Esophagus squamous epithelium (tissue), 5 donors: ENCODE results near the gene PRSS36. TPM values are rescaled to one million over a fixed set of nuclear protein-coding genes. Genes with fewer than 3 reads are reported as not detected.
"Not testable (repeated sequence)": the region's sequence is repeated elsewhere in the genome, so short reads cannot be mapped to it uniquely, and the experiment has no call there.

Experiments
- DNase-seq: peaks from one replicate; lab custom pipeline; 2025; lab: John Stamatoyannopoulos, UW
- H3K27ac ChIP-seq, 4 donors: fragments of 200-600 bp; sonication (generic); one replicate each; pipeline ENCODE4 v1.5.1; 2016 to 2019; ENCODE audit warnings: mild to moderate bottlenecking in 1 of 4
- H3K27me3 ChIP-seq, 4 donors: fragments of 200-600 bp; sonication (generic); 1 replicate in 3 of 4; 2 replicates in 1 of 4; pipeline versions ENCODE4 v1.5.1 to v1.6.0; 2017 to 2021; ENCODE audit warnings: antibody characterized with exemption in 1 of 4
- H3K36me3 ChIP-seq, 3 donors: fragments of 200-600 bp; sonication (generic); one replicate each; pipeline ENCODE4 v1.5.1; 2016 to 2019
- H3K4me1 ChIP-seq, 3 donors: fragments of 200-600 bp; sonication (generic); one replicate each; pipeline ENCODE4 v1.5.1; 2017 to 2019
- H3K4me3 ChIP-seq, 4 donors: fragments of 200-600 bp; sonication (generic); 1 replicate in 3 of 4; 2 replicates in 1 of 4; pipeline ENCODE4 v1.5.1; 2016 to 2019; ENCODE audit warnings: mild to moderate bottlenecking in 2 of 4, moderate library complexity in 1 of 4
- H3K9me3 ChIP-seq, 3 donors: fragments of 200-600 bp; sonication (generic); one replicate each; pipeline ENCODE4 v1.5.1; 2016 to 2019
- POLR2A ChIP-seq, 4 donors: fragments of 450-650 bp; IDR thresholded peaks; one replicate each; pipeline ENCODE4 v1.6.1; 2017; ENCODE audit warnings: antibody characterized with exemption in 4 of 4, mild to moderate bottlenecking in 4 of 4, moderate library complexity in 3 of 4
- WGBS, 2 donors: methylation state at CpG; one replicate each; pipeline ENCODE4 v1.1.5; 2018; 5-methylcytosine and 5-hydroxymethylcytosine counted together
- intact Hi-C: fragments of 100-400 bp; cut with DNase I; formaldehyde crosslinking; loops from one replicate; pipeline ENCODE4 v1.15.0; 2022
- total RNA-seq, 4 donors: library from RNA; depleted of rRNA; stranded (reverse); fragments of >200 nt; gene quantifications; one replicate each; pipeline ENCODE4 v1.1.0, GENCODE V29; 2016
- TF ChIP-seq, protein P1 (sequence below), 6 experiments: fragments of 450-650 bp in 4 of 6; fragments of 200-600 bp in 2 of 6; sonication (generic) in 2 of 6; IDR thresholded peaks; one replicate each; pipeline ENCODE4 v1.5.1; 2016 to 2019; ENCODE audit warnings: antibody characterized with exemption in 6 of 6, mild to moderate bottlenecking in 4 of 6, moderate library complexity in 4 of 6
- donor health status: DM: yes; HTN: yes; CAD: no.

Gene PRSS36
- total RNA-seq, 4 donors from 2014 or later: 0.38 to 4.2 (median 1.9) TPM

- no peak overlapping the region for H3K4me3 ChIP-seq
- no peaks in the 10 kb centered on the region for H3K9me3 ChIP-seq
- H3K27me3 ChIP-seq: no peaks in the 10 kb centered on the region
- TF ChIP-seq POLR2A (IDR thresholded peaks at IDR 0.05): no peak
- TF ChIP-seq, protein P1, sequence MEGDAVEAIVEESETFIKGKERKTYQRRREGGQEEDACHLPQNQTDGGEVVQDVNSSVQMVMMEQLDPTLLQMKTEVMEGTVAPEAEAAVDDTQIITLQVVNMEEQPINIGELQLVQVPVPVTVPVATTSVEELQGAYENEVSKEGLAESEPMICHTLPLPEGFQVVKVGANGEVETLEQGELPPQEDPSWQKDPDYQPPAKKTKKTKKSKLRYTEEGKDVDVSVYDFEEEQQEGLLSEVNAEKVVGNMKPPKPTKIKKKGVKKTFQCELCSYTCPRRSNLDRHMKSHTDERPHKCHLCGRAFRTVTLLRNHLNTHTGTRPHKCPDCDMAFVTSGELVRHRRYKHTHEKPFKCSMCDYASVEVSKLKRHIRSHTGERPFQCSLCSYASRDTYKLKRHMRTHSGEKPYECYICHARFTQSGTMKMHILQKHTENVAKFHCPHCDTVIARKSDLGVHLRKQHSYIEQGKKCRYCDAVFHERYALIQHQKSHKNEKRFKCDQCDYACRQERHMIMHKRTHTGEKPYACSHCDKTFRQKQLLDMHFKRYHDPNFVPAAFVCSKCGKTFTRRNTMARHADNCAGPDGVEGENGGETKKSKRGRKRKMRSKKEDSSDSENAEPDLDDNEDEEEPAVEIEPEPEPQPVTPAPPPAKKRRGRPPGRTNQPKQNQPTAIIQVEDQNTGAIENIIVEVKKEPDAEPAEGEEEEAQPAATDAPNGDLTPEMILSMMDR (IDR thresholded peaks at IDR 0.05): no peak
- peaks cover 13 to 27% (median 15%) of the 10 kb centered on the region in 3 donors for H3K36me3 ChIP-seq
- intact Hi-C loops: no loop called here
- peaks cover 13 to 51% (median 18%) of the 10 kb centered on the region in 3 donors for H3K4me1 ChIP-seq
- no peak for DNase-seq
- H3K27ac ChIP-seq: no peak overlapping the region
- WGBS, 2 donors: 87 to 90% methylated on average over 22 to 27 of the region's 28 CpGs
Measured at GRCh38 chr16:31106509-31107464, 43.1 kb downstream of the PRSS36 start.

DNA sequence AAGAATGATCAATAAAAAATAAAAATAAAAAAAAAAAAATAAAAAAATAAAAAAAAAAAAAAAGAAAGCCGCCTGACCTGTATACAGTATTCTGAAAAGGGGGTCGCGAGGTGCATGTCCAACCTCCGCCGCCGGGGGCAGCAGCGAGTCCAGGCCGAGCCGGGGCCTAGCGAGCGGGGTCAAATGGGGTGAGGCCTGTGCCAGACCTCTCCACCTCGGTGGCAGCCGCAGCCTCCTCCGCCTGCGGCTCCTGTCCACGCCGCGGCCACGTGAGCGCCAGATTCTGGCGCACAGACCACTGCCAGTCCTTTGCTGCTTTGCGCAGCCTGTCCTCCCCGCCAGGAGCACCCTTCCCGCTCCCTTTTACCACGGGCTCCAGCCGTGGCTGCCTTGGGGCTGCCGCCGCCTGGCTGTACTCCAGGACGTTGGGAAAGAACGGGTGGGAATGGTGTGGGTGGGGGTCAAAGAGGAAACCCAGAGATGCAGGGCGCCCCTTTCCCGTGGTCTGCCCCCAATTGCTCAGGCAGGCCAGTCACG, 44.1 kb downstream of the PRSS36 start:
- H3K27ac ChIP-seq: peak overlapping the region; percentile 66 to 74 (median 69)
- no peaks in the 10 kb centered on the region for H3K27me3 ChIP-seq
- H3K4me1 ChIP-seq: peaks cover 13 to 40% (median 18%) of the 10 kb centered on the region in 3 donors
- TF ChIP-seq, protein P1 (IDR thresholded peaks at IDR 0.05): peak; percentile 71 to 89 (median 76)
- no peak for TF ChIP-seq POLR2A (IDR thresholded peaks at IDR 0.05)
- peak overlapping the region in 3 of 4 donors; percentile 17 to 48 (median 21) for H3K4me3 ChIP-seq
- no peaks in the 10 kb centered on the region for H3K9me3 ChIP-seq
- 8 to 12% methylated on average over 25 to 27 of the region's 33 CpGs for WGBS, 2 donors
- intact Hi-C loops: no loop called here
- peaks cover 7 to 17% (median 9%) of the 10 kb centered on the region in 3 donors for H3K36me3 ChIP-seq
- no peak for DNase-seq

- H3K36me3 ChIP-seq, H3K4me1 ChIP-seq, DNase-seq, H3K27ac ChIP-seq, intact Hi-C loops, H3K9me3 ChIP-seq, H3K27me3 ChIP-seq, H3K4me3 ChIP-seq: not testable (repeated sequence)
- 83 to 85% methylated on average over 13 of the region's 13 CpGs for WGBS, 2 donors
Measured at GRCh38 chr16:31100876-31101641, 48.8 kb downstream of the PRSS36 start.

GRCh38 chr16:31099860-31100638, 49.8 kb downstream of the PRSS36 start:
- intact Hi-C loops: no loop called here
- H3K4me1 ChIP-seq: peaks cover 0 to 12% (median 2%) of the 10 kb centered on the region in 3 donors
- no peak for DNase-seq
- H3K27ac ChIP-seq: no peak overlapping the region
- no peak for TF ChIP-seq POLR2A (IDR thresholded peaks at IDR 0.05)
- TF ChIP-seq, protein P1 (IDR thresholded peaks at IDR 0.05): no peak
- H3K36me3 ChIP-seq: no peaks in the 10 kb centered on the region
- WGBS, 2 donors: 47 to 100% methylated on average over 1 to 2 of the region's 4 CpGs
- no peaks in the 10 kb centered on the region for H3K9me3 ChIP-seq
- H3K4me3 ChIP-seq: no peak overlapping the region
- H3K27me3 ChIP-seq: no peaks in the 10 kb centered on the region
